Activated CD8-positive, alpha-beta T cell treated with anti-CD3 and anti-CD28 coated beads for 36 hours (primary cell): ENCODE data around the gene TMEM240. TPM values are rescaled to one million over a fixed set of nuclear protein-coding genes. Genes with fewer than 3 reads are reported as not detected.
"Not testable (repeated sequence)": the region's sequence is repeated elsewhere in the genome, so short reads cannot be mapped to it uniquely, and the experiment has no call there.

ENCODE experiments used
- ATAC-seq: fragments of 200-7000 bp; cut with Tn5 transposase; one replicate; pipeline ENCODE4 v1.10.0; 2021; ENCODE audit warnings: mild to moderate bottlenecking, moderate library complexity
- CTCF ChIA-PET: fragments of 350-600 bp; sonication (Branson Sonifier 250); formaldehyde crosslinking; loops from one replicate; lab custom pipeline; 2021; ENCODE audit warnings: antibody characterized with exemption; lab: Charles Lee
- POLR2A ChIA-PET: fragments of 350-600 bp; sonication (Branson Sonifier 250); formaldehyde crosslinking; loops from one replicate; lab custom pipeline; 2021; ENCODE audit warnings: antibody characterized with exemption; lab: Charles Lee
- DNase-seq: peaks from one replicate; pipeline ENCODE4 v3.0.0-alpha.2; 2020
- H3K27ac Mint-ChIP-seq: one replicate; pipeline ENCODE4 v1.8.0; 2021; ENCODE audit warnings: mild to moderate bottlenecking, mixed read lengths
- H3K27me3 Mint-ChIP-seq: one replicate; pipeline ENCODE4 v1.8.0; 2021; ENCODE audit warnings: mixed read lengths
- H3K36me3 Mint-ChIP-seq: one replicate; pipeline ENCODE4 v1.8.0; 2021; ENCODE audit warnings: low read depth, mixed read lengths
- H3K4me1 Mint-ChIP-seq: one replicate; pipeline ENCODE4 v1.8.0; 2021; ENCODE audit warnings: low read depth, mixed read lengths
- H3K4me3 Mint-ChIP-seq: one replicate; pipeline ENCODE4 v1.8.0; 2021; ENCODE audit warnings: mild to moderate bottlenecking, moderate library complexity, mixed read lengths
- H3K9me3 Mint-ChIP-seq: one replicate; pipeline ENCODE4 v1.8.0; 2021; ENCODE audit warnings: mixed read lengths
- CTCF ChIP-seq: fragments of 200-600 bp; IDR thresholded peaks from one replicate; pipeline ENCODE4 v1.8.0; 2022; ENCODE audit warnings: antibody characterized with exemption, mild to moderate bottlenecking
- intact Hi-C: fragments of 100-400 bp; cut with micrococcal nuclease; formaldehyde crosslinking; loops from one replicate; pipeline ENCODE4 v1.10.0; 2022
- total RNA-seq, 2 experiments: library from RNA; stranded (reverse); gene quantifications; one replicate each; pipeline ENCODE4 v1.2.3, GENCODE V29; 2021

Gene TMEM240
- total RNA-seq, 2 experiments from 2014 or later, result 0.45 to 0.74 TPM

GRCh38 chr1:1527092-1527816, 13.2 kb downstream of the TMEM240 start:
- intact Hi-C loops, result no loop called here
- Mint-ChIP-seq H3K27me3 (no peaks in the 10 kb centered on the region), H3K9me3 (peaks cover 5% of the 10 kb centered on the region), H3K36me3 (peaks cover 36% of the 10 kb centered on the region), H3K4me1 (no peaks in the 10 kb centered on the region), H3K27ac (no peak overlapping the region), H3K4me3 (no peak overlapping the region)
- POLR2A ChIA-PET, result interaction anchor here (0.6 kb wide), 1 partner anchor 129 kb away, joined by 3 read pairs; no protein-coding TSS in a partner anchor
- no peak for TF ChIP-seq CTCF
- ATAC-seq, result no peak
- DNase-seq, result no peak
- CTCF ChIA-PET, result no interaction called here

GRCh38 chr1:1526476-1526875, 13.9 kb downstream of the TMEM240 start:
- ATAC-seq, CTCF ChIA-PET, H3K9me3 Mint-ChIP-seq, H3K27ac Mint-ChIP-seq, H3K4me1 Mint-ChIP-seq, intact Hi-C loops, H3K4me3 Mint-ChIP-seq, POLR2A ChIA-PET, DNase-seq, H3K27me3 Mint-ChIP-seq: not testable (repeated sequence)
- peaks cover 34% of the 10 kb centered on the region for H3K36me3 Mint-ChIP-seq

- H3K4me1 Mint-ChIP-seq, ATAC-seq, H3K27me3 Mint-ChIP-seq, DNase-seq, H3K27ac Mint-ChIP-seq, CTCF ChIA-PET, H3K9me3 Mint-ChIP-seq, H3K4me3 Mint-ChIP-seq, POLR2A ChIA-PET, intact Hi-C loops: not testable (repeated sequence)
- peaks cover 27% of the 10 kb centered on the region for H3K36me3 Mint-ChIP-seq
Observed at GRCh38 chr1:1524750-1525383, 15.6 kb downstream of the TMEM240 start.

GRCh38 chr1:1523651-1524050, 16.8 kb downstream of the TMEM240 start:
- POLR2A ChIA-PET, H3K27ac Mint-ChIP-seq, H3K4me3 Mint-ChIP-seq, H3K4me1 Mint-ChIP-seq, ATAC-seq, DNase-seq, CTCF ChIA-PET, H3K27me3 Mint-ChIP-seq, H3K9me3 Mint-ChIP-seq, intact Hi-C loops: not testable (repeated sequence)
- H3K36me3 Mint-ChIP-seq, result peaks cover 23% of the 10 kb centered on the region

GRCh38 chr1:1523226-1523625, 17.2 kb downstream of the TMEM240 start:
- ATAC-seq, CTCF ChIA-PET, H3K27ac Mint-ChIP-seq, DNase-seq, intact Hi-C loops, H3K4me1 Mint-ChIP-seq, H3K9me3 Mint-ChIP-seq, POLR2A ChIA-PET, H3K4me3 Mint-ChIP-seq, H3K27me3 Mint-ChIP-seq: not testable (repeated sequence)
- H3K36me3 Mint-ChIP-seq, result peaks cover 27% of the 10 kb centered on the region

- DNase-seq, H3K27ac Mint-ChIP-seq, ATAC-seq, H3K9me3 Mint-ChIP-seq, H3K4me3 Mint-ChIP-seq, H3K27me3 Mint-ChIP-seq, H3K4me1 Mint-ChIP-seq, POLR2A ChIA-PET, intact Hi-C loops, CTCF ChIA-PET: not testable (repeated sequence)
- peaks cover 30% of the 10 kb centered on the region for H3K36me3 Mint-ChIP-seq
Observed at GRCh38 chr1:1522536-1522935, 17.9 kb downstream of the TMEM240 start.

- Mint-ChIP-seq H3K9me3 (no peaks in the 10 kb centered on the region), H3K36me3 (peaks cover 31% of the 10 kb centered on the region), H3K27ac (no peak overlapping the region), H3K4me3 (no peak overlapping the region), H3K27me3 (no peaks in the 10 kb centered on the region), H3K4me1 (no peaks in the 10 kb centered on the region)
- CTCF ChIA-PET, result no interaction called here
- intact Hi-C loops, result no loop called here
- DNase-seq (no peak), ATAC-seq (no peak)
- TF ChIP-seq CTCF, result no peak
- POLR2A ChIA-PET, result no interaction called here
Observed at GRCh38 chr1:1521331-1521730, 19.1 kb downstream of the TMEM240 start.

- ATAC-seq, DNase-seq, H3K9me3 Mint-ChIP-seq, H3K27ac Mint-ChIP-seq, intact Hi-C loops, H3K4me1 Mint-ChIP-seq, POLR2A ChIA-PET, H3K4me3 Mint-ChIP-seq, H3K27me3 Mint-ChIP-seq, CTCF ChIA-PET: not testable (repeated sequence)
- peaks cover 31% of the 10 kb centered on the region for H3K36me3 Mint-ChIP-seq
Observed at GRCh38 chr1:1519805-1520505, 20.5 kb downstream of the TMEM240 start.

GRCh38 chr1:1518621-1519007, 21.8 kb downstream of the TMEM240 start:
- H3K27me3 Mint-ChIP-seq, intact Hi-C loops, POLR2A ChIA-PET: not testable (repeated sequence)

More at GRCh38 chr1:1518621-1519007, 21.8 kb downstream of the TMEM240 start:
- H3K4me3 Mint-ChIP-seq, H3K4me1 Mint-ChIP-seq, H3K27ac Mint-ChIP-seq, DNase-seq, CTCF ChIA-PET, ATAC-seq, H3K9me3 Mint-ChIP-seq: not testable (repeated sequence)
- peaks cover 32% of the 10 kb centered on the region for H3K36me3 Mint-ChIP-seq
